Transverse colon (tissue), 4 donors: Measurements from ENCODE around the gene TMPRSS5. TPM values are rescaled to one million over a fixed set of nuclear protein-coding genes. Genes with fewer than 3 reads are reported as not detected.

Experiments
- DNase-seq: peaks from one replicate; pipeline ENCODE4 v3.0.0-alpha.2; 2019
- H3K27ac ChIP-seq, 4 donors: fragments of 200-600 bp; sonication (generic); 2 replicates each; pipeline ENCODE4 v1.5.1; 2016 to 2018; ENCODE audit warnings: inconsistent platforms in 4 of 4
- H3K27me3 ChIP-seq: fragments of 200-600 bp; sonication (generic); 2 replicates; pipeline ENCODE4 v1.5.1; 2017; ENCODE audit warnings: inconsistent platforms
- H3K36me3 ChIP-seq, 4 donors: fragments of 200-600 bp; sonication (generic); 2 replicates each; pipeline ENCODE4 v1.5.1; 2017 to 2019; ENCODE audit warnings: inconsistent platforms in 4 of 4
- H3K4me1 ChIP-seq, 4 donors: fragments of 200-600 bp; sonication (generic); 2 replicates each; pipeline ENCODE4 v1.5.1; 2017 to 2020; ENCODE audit warnings: inconsistent platforms in 4 of 4
- H3K4me3 ChIP-seq, 4 donors: fragments of 200-600 bp; sonication (generic); 1 replicate in 1 of 4; 2 replicates in 3 of 4; pipeline versions ENCODE4 v1.5.1 to v1.6.1; 2017 to 2019; ENCODE audit warnings: inconsistent platforms in 4 of 4
- H3K9me3 ChIP-seq, 2 donors: fragments of 200-600 bp; sonication (generic); 2 replicates each; pipeline ENCODE4 v1.5.1; 2017 to 2019; ENCODE audit warnings: inconsistent platforms in 2 of 2
- CTCF ChIP-seq, 5 experiments: fragments of 200-600 bp in 3 of 5; fragments of 450-650 bp in 2 of 5; sonication (generic) in 3 of 5; IDR thresholded peaks; 1 replicate in 2 of 5; 2 replicates in 3 of 5; pipeline ENCODE4 v1.5.1; 2016 to 2017; ENCODE audit warnings: antibody characterized with exemption in 5 of 5, inconsistent platforms in 3 of 5, mild to moderate bottlenecking in 2 of 5, moderate library complexity in 1 of 5
- EP300 ChIP-seq: sonication (generic); formaldehyde crosslinking; IDR thresholded peaks from one replicate; pipeline ENCODE4 v1.6.1; 2017; ENCODE audit warnings: antibody characterized with exemption, low read depth
- POLR2A ChIP-seq: fragments of 450-650 bp; IDR thresholded peaks from one replicate; pipeline ENCODE4 v1.6.1; 2016; ENCODE audit warnings: antibody characterized with exemption, mild to moderate bottlenecking, moderate library complexity
- POLR2AphosphoS5 ChIP-seq, 3 donors: sonication (generic); formaldehyde crosslinking; IDR thresholded peaks; one replicate each; pipeline ENCODE4 v1.6.1; 2016; ENCODE audit warnings: antibody characterized with exemption in 3 of 3
- WGBS, 2 donors: methylation state at CpG; one replicate each; pipeline ENCODE4 v1.1.5; 2018; ENCODE audit warnings: low coverage in 1 of 2; 5-methylcytosine and 5-hydroxymethylcytosine counted together
- in situ Hi-C, 4 donors: fragments of 200-750 bp; cut with MboI; loops; one replicate each; pipeline versions ENCODE4 v1.15.0 to v1.15.1; 2017; ENCODE audit warnings: low sequenced_read_pairs in 3 of 4, low pct_ligation_motif_present in 1 of 4, low pct_unique_long_range_greater_than_20kb in 1 of 4
- intact Hi-C: fragments of 100-400 bp; cut with DNase I; formaldehyde crosslinking; loops from one replicate; pipeline ENCODE4 v1.15.1; 2023; ENCODE audit warnings: low total_unique reads
- total RNA-seq, 4 donors: library from RNA; depleted of rRNA; stranded (reverse); fragments of >200 nt; gene quantifications; one replicate each; pipeline ENCODE4 v1.1.0, GENCODE V29; 2016

Gene TMPRSS5
- total RNA-seq, 4 donors from 2014 or later = 0.27 to 0.79 TPM; not detected in 2

GRCh38 chr11:113697111-113697510 lies 9.0 kb downstream of the TMPRSS5 start:
- Histone ChIP-seq H3K27ac (no peak overlapping the region), H3K27me3 (no peaks in the 10 kb centered on the region), H3K9me3 (no peaks in the 10 kb centered on the region), H3K4me3 (no peak overlapping the region), H3K36me3 (no peaks in the 10 kb centered on the region), H3K4me1 (no peaks in the 10 kb centered on the region)
- no peak for TF ChIP-seq CTCF (IDR thresholded peaks at IDR 0.05)
- no peak for TF ChIP-seq EP300
- no peak for TF ChIP-seq POLR2A
- TF ChIP-seq POLR2AphosphoS5 (IDR thresholded peaks at IDR 0.05) = no peak
- WGBS, 2 donors = 91% methylated on average over 5 of the region's 5 CpGs; no CpG with 5 or more reads in 1 of the 2 donors
- in situ Hi-C loops = no loop called here
- DNase-seq = no peak
- intact Hi-C loops = no loop called here

GRCh38 chr11:113695207-113695606 lies 10.9 kb downstream of the TMPRSS5 start:
- in situ Hi-C loops (no loop called here), intact Hi-C loops (no loop called here)
- Histone ChIP-seq H3K4me3 (no peak overlapping the region), H3K9me3 (no peaks in the 10 kb centered on the region), H3K4me1 (peaks cover 0 to 8% (median 3%) of the 10 kb centered on the region in 4 donors), H3K27me3 (no peaks in the 10 kb centered on the region), H3K27ac (no peak overlapping the region), H3K36me3 (no peaks in the 10 kb centered on the region)
- 67 to 97% methylated on average over 3 to 4 of the region's 4 CpGs for WGBS, 2 donors
- no peak for DNase-seq
- TF ChIP-seq POLR2AphosphoS5 (IDR thresholded peaks at IDR 0.05) (no peak), EP300 (no peak), POLR2A (no peak), CTCF (IDR thresholded peaks at IDR 0.05) (no peak)

DNA sequence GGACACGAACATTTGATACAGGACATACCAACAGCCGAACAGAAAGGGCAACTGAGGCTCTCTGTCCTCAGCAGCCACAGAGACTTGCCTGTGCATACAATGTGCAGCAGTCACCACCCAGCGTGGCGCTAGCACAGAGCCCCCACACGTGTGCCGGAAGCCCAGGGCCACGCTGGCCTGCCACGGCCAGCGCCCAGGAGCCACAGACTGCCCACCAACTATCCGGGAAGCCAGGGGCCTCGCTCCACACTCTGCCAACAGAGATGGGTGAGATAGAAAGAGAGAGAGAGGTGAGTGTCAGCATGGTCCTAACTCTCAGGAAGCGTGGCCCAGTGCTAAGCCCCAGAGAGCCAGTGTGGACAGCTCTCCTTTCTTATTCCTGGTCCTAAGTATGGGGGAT lies 11.7 kb downstream of the TMPRSS5 start:
- no peak overlapping the region for H3K27ac ChIP-seq
- in situ Hi-C loops = no loop called here

DNA sequence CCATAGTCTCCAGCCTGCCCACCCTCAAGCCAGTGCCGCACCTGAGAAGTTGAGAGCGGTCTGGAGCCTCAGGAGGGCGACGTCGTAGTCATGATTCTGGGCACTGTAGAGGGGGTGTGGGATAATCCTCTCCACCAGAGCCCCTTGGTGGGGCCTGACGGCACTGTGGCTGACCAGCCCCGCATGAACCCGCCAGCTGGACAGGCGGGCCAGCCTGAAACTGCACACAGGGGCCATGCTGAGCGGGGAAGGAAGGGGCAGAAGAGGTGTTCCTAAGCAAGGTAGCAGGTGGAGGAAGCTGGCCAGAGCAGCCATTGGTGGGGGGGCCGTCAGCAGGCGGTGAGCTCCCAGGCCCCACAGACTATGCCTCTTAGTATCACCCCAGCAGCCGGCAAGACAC lies 13.1 kb downstream of the TMPRSS5 start:
- TF ChIP-seq CTCF (IDR thresholded peaks at IDR 0.05) (no peak), POLR2A (no peak), EP300 (no peak), POLR2AphosphoS5 (IDR thresholded peaks at IDR 0.05) (no peak)
- intact Hi-C loops (no loop called here), in situ Hi-C loops (no loop called here)
- H3K4me1 ChIP-seq = peaks cover 0 to 10% (median 4%) of the 10 kb centered on the region in 4 donors
- H3K27me3 ChIP-seq = no peaks in the 10 kb centered on the region
- no peaks in the 10 kb centered on the region for H3K36me3 ChIP-seq
- H3K27ac ChIP-seq = no peak overlapping the region
- 90% methylated on average over 13 of the region's 13 CpGs; no CpG with 5 or more reads in 1 of the 2 donors for WGBS, 2 donors
- no peak for DNase-seq
- no peak overlapping the region for H3K4me3 ChIP-seq
- no peaks in the 10 kb centered on the region for H3K9me3 ChIP-seq

More for the DNA sequence above, 11.7 kb downstream of the TMPRSS5 start:
- TF ChIP-seq EP300 = no peak
- TF ChIP-seq CTCF (IDR thresholded peaks at IDR 0.05) = no peak
- TF ChIP-seq POLR2AphosphoS5 (IDR thresholded peaks at IDR 0.05) = no peak
- TF ChIP-seq POLR2A = no peak
- no peaks in the 10 kb centered on the region for H3K36me3 ChIP-seq
- H3K9me3 ChIP-seq = no peaks in the 10 kb centered on the region
- 86 to 94% methylated on average over 1 to 12 of the region's 12 CpGs for WGBS, 2 donors
- no peak overlapping the region for H3K4me3 ChIP-seq
- DNase-seq = no peak
- no peaks in the 10 kb centered on the region for H3K27me3 ChIP-seq
- intact Hi-C loops = no loop called here
- H3K4me1 ChIP-seq = peaks cover 0 to 10% (median 4%) of the 10 kb centered on the region in 4 donors
